Measurements from ENCODE around the gene FIGNL2.
A peak's percentile ranks its signal among the peaks of the same experiment; 100 is the strongest.

The FIGNL2 gene

DNA sequence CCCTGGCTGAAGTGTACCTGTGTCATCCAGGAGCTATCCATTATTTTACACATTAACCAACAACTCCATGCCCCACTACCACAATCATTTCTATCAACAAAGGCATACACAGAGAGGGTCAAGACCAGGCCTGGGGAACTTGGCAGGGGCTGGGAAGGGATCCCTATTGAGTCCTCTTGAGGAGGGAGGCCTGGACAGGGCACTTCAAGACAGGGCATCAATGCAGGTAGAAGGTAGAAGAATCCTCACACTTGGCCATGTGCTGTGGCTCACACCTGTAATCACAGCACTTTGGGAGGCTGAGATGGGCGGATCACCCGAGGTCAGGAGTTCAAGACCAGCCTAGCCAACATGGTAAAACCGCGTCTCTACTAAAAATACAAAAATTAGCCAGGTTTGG, 26.0 kb upstream of the FIGNL2 start:
- DNase-seq (ENCODE audit: low spot score): no peak

- DNase-seq (ENCODE audit: low spot score): no peak
Observed at GRCh38 chr12:51874000-51874399, 25.5 kb upstream of the FIGNL2 start.

DNA sequence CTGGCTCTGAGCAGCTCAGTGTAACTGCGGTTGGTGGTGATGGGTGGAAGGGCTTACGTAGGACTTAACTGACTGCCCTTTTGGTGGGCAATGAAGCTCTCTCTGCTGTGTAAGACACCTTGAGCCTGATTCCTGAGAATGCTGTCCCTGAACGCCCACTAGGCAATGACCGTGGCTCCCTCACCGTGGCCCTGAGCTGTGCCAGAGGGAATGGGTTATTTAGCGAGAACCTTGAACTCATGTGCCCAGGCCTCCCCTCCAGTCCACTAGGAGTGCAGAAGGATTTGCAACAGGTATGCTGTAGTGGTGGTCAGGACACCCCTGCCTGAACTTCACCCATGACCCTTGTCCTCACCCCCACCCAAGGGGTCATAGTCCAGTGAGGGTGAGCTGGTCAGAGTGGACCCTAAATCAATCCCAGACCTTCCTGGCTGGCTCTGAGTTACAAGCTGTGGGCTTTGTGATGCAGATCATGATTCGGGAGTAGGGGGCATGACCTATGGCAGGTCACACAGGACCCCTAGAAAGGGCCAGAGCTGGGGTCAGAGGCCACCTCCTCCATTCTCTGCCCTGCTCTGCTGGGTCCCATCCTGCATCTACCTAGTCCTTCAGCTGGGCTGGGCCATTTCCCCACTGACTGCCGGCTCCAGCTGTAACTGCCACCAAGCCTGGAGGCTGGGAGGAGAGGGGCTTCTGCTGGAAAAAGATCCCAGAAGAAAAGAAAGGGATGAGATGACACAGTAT, 24.9 kb upstream of the FIGNL2 start:
- no peak for DNase-seq (ENCODE audit: low spot score)

GRCh38 chr12:51872689-51872981, 24.1 kb upstream of the FIGNL2 start:
- DNase-seq (ENCODE audit: low spot score): no peak

DNA sequence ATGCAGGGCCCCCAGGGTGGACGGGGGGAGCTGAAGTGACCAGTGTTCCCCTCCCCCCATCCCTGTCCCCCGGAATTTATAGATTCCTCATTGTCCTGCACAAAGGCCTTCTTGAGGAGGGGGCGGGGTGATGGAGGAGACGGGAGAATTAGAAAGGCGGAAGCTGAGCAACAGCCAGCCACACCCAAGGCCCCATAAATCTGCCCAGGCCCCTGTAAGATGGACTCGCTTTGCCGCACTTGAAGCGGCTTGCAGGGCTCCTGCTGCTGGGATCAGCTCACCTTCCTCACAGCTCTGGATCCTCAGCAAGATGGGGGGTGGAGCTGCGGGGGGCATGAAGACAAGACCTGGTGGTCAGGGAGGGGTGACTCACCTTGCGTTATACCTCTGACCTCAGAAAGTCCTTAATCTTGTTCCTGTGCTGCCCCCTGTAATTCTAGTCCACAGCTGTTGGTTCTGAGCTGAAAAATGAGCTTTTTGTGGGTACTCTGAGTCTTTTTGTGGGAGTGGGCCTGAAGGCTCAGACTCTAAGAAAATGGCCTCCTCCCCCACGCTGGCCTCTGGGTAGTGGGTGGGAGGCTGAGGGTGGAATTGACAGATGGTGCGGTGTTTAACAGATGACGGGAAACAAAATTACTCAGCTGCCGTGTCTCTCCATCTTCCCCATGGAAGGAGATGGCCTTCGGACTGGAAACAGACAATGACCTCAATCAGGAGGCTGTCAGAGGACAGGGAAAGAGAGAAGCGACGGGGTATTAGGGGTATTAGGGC, 23.6 kb upstream of the FIGNL2 start:
- DNase-seq (ENCODE audit: low spot score): no peak

- no peak for DNase-seq (ENCODE audit: low spot score)
Observed at GRCh38 chr12:51871126-51871525, 22.6 kb upstream of the FIGNL2 start.

DNA sequence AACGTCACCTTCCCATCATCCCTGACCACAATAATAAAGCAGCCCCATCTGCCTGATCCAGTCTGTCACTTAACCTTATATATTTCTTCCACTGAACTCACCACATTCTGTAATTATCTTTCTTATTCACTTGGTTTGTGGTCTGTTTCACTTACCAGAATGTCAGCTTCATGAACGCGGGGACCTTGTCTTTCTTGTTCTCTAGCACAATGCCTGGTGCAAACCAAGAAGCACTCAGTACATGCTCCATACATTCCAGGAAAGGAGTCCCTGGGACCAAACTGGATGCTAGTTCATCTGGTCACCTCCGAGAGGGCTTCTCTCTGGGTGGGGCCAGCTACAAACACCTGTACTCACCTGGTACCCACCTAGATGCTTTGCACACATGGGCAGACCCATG, 22.0 kb upstream of the FIGNL2 start:
- DNase-seq (ENCODE audit: low spot score): no peak

DNA sequence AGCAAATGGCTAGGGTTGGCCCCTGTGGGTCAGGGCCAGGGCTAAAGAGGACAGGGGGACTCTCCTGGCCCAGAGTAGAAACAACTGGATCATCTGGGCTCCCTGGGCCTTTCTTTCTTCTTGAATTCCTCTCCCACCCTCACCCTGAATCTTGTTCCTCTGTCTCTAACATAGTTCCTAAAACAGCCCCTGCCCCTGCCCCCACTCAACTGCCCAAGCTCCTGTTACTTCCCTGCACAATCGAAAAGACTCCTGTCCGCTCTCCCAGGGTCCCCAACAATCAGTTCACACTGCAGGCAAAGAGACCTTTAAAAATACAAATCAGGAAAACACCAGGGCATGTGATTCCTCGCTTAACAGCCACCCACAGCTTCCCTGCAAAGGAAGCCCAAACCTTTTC, 21.4 kb upstream of the FIGNL2 start:
- DNase-seq (ENCODE audit: low spot score): no peak

GRCh38 chr12:51869496-51869865, 21.0 kb upstream of the FIGNL2 start:
- DNase-seq (ENCODE audit: low spot score): no peak

DNA sequence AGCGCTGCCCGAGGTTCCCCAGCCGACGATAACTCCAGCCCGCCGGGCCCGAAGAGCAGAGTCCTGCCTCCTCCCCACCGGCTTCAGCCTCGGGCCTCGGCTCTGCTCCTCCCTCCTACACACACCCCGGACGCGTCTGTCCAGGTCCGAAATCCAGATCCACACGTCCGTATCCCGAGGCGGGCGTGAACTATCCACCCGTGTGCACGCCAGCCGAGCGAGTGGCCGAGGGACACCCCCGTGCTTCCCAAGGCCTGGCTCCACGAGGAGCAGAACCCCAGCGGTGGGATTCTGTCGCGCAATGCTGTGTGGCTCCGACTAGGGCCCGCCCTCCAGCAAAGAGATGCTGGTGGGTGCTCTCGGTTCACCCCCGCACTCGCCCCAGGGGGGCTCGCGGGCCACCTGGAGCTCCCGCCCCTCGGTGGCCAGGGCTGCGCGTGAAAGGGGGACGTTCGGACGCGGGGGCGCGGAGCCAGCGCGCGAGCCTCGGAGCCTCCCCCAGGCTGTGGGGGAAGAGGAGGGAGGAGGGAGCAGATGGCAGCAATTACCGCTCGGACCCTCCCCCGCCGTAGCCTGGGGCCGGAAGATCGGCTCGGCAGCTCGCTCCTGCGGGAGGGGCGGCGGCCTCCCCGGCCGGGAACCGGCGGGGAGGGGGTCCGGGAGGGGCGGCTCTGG, 20.4 kb upstream of the FIGNL2 start:
- DNase-seq (ENCODE audit: low spot score): no peak

GRCh38 chr12:51867796-51868428, 19.4 kb upstream of the FIGNL2 start:
- no peak for DNase-seq (ENCODE audit: low spot score)

- DNase-seq (ENCODE audit: low spot score): no peak
Observed at GRCh38 chr12:51867371-51867770, 18.9 kb upstream of the FIGNL2 start.

GRCh38 chr12:51866762-51867161, 18.2 kb upstream of the FIGNL2 start:
- no peak for DNase-seq (ENCODE audit: low spot score)

GRCh38 chr12:51866324-51866723, 17.8 kb upstream of the FIGNL2 start:
- DNase-seq (ENCODE audit: low spot score): no peak

DNA sequence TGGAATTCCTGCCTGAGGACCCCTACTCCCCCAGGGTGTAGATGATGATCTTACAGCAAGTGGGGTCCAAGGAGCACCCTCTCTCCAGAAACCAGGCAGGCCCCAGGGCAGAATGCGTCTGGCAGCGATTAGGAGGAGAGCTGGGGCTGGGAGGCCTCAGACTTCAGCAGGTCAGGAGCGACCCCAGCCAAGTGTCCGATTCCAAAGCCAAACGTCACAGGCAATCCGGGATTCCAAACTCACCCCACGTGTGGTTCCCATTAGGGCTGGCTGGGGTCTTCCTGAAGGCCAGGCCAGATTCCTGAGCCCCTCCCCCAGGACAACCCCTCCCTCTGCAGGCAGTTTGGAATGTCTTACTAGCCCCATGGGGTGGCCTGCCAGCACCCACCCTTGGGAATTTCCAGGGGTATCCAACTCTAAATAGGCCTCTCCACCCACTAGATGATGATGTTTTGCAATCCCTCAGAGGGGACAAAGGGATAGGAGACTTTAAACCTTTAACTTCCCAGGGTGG, 17.3 kb upstream of the FIGNL2 start:
- no peak for DNase-seq (ENCODE audit: low spot score)

DNA sequence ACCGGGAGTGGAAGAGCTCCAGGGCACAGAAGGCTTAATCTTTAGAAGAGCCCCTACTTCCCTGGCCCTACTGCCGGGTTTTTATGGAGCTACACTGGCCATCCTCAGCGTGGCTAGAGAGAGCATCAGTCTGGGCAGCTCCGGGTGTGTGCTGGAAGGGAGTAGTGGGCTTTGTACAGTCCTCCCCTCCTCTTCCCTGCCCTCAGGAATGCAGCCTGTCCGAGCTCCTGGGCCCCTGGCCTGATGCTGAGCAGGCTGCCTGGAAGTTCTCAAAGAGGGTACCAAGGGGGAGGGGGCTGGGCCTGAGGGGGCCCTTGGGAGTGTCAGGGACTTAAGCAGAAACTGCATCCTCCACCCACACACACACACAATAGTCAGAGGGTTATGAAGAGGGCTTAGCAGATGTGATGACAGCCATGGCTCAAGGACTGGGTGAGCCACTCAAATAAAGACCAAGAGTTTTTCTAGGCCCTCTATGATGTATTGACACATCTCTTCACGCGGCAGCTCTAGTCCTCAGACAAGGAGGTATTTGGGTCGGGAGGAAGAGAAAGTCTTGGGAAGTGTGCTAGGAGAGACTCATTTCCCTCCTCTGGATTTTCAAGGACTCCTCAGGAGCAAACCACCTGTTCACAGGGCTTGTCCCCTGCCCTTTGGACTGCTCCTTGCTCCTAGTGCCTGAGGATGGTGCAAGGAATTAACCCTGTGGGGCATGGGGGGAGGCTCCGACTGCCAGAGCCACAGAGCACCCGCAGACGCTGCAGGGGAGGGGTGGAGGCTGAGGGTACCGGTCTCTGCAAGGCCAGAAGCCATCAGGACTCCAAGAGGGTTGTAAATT, 16.5 kb upstream of the FIGNL2 start:
- no peak for DNase-seq (ENCODE audit: low spot score)

DNA sequence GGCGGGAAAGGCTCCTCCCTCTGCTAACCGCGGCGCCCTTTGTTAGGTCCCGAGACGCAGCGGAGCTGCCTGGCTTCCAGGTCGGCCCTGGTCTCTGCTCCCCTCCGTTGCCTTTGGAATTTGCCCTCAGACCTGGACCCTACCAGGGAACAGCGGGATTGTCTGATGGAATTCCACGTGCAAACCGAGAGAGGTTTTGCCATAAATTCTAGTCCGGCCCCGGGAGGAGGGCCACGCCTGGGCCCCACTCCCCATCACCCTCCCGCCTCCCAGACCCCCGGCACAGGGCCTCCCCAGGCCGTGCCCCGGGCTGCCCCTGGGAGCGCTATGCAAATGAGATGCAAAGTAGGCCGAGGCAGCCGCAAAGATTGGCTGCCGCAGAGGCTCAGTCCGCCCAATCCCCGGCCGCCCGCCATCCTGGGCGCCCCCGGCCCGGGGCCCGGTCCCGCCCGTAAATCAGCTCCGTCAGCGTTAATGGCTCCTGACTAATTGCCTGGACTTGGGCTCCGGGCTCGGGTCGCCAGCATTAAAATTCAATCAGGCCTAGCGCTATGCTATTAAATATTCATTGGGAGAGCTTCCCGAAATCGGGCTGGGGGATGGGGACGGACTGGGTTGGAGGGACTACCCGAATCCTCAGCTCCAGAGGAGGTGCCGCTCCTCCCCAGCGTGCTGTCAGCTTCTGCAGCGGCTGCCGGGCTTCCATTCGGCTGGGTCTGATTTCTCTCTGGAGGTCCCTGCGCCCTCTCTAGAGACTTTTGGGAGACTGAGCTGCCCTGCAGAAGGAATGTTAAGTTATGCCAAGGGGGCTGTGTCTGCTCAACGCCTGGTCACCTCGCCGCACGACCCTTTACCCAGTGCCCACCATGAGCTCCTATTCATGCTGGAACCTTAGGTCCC, 15.7 kb upstream of the FIGNL2 start:
- peak; percentile 18 for DNase-seq (ENCODE audit: low spot score)

- peak; percentile 22 for DNase-seq (ENCODE audit: low spot score)
Observed at GRCh38 chr12:51863363-51863932, 14.9 kb upstream of the FIGNL2 start.

- no peak for DNase-seq (ENCODE audit: low spot score)
Observed at GRCh38 chr12:51862947-51863346, 14.4 kb upstream of the FIGNL2 start.

- no peak for DNase-seq (ENCODE audit: low spot score)
Observed at GRCh38 chr12:51860986-51861385, 12.5 kb upstream of the FIGNL2 start.
